MM.1S (cell line): ENCODE results near the gene PER2.

Experiments
- EZH2 ChIP-seq: fragments of 300-600 bp; sonication (generic); optimal IDR thresholded peaks from 2 replicates; pipeline ENCODE3; 2017; ENCODE audit warnings: low read depth, mild to moderate bottlenecking, antibody characterized with exemption, low read length, mixed read lengths
- EZH2phosphoT487 ChIP-seq: fragments of 300-600 bp; sonication (generic); IDR thresholded peaks from 2 replicates; pipeline ENCODE4 v1.6.1; 2018; ENCODE audit warnings: antibody characterized with exemption, low read length
- TF ChIP-seq, protein P1 (sequence below): fragments of 300-600 bp; sonication (generic); IDR thresholded peaks from 2 replicates; pipeline ENCODE4 v1.5.1; 2016; ENCODE audit warnings: antibody characterized with exemption, low read length, mixed read lengths

DNA sequence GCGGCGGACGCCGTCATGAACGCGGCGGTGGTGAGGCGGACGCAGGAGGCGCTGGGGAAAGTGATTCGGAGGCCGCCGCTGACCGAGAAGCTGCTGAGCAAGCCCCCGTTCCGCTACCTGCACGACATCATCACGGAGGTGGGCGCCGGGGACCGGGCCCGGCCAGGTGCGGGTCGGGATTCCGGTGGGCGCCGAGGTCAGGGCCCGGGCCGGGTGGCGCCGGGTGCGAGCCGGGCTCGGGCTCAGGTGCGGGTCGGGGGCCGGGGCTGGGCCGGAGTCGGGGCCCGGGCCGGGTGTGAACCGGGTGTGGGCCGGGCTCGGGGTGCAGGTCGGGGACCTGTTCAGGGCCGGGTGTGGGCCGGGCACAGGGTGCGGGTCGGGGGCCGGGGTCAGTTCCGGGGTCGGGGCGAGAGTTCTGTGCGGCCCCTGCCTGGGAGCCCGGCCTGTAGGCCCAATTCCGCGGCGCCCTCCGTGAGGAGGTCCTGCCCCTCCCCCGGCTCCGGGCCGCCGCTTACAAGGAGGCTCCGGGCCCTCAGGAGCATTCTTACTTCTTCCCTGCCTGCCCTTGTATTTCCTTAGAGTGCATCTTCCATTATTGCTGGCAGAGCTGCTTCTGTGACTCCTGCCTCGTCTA, 32.4 kb upstream of the PER2 start:
- TF ChIP-seq EZH2: no peak
- TF ChIP-seq, protein P1, sequence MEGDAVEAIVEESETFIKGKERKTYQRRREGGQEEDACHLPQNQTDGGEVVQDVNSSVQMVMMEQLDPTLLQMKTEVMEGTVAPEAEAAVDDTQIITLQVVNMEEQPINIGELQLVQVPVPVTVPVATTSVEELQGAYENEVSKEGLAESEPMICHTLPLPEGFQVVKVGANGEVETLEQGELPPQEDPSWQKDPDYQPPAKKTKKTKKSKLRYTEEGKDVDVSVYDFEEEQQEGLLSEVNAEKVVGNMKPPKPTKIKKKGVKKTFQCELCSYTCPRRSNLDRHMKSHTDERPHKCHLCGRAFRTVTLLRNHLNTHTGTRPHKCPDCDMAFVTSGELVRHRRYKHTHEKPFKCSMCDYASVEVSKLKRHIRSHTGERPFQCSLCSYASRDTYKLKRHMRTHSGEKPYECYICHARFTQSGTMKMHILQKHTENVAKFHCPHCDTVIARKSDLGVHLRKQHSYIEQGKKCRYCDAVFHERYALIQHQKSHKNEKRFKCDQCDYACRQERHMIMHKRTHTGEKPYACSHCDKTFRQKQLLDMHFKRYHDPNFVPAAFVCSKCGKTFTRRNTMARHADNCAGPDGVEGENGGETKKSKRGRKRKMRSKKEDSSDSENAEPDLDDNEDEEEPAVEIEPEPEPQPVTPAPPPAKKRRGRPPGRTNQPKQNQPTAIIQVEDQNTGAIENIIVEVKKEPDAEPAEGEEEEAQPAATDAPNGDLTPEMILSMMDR: no peak
- TF ChIP-seq EZH2phosphoT487: no peak
